Measurements from ENCODE around the gene SEMA3E.

Gene SEMA3E

GRCh38 chr7:83697804-83698530 lies 49.0 kb upstream of the SEMA3E start:
- Histone ChIP-seq H3K36me3 (ENCODE audit: control insufficient read depth in 2 of 2, insufficient read depth in 1 of 2, low read length in 2 of 2) (no peaks in the 10 kb centered on the region), H3K9me3 (ENCODE audit: control insufficient read depth, insufficient read depth, low read depth, low read length) (no peaks in the 10 kb centered on the region), H3K4me3 (ENCODE audit: low read depth, low read length) (no peak overlapping the region), H3K4me1 (ENCODE audit: control insufficient read depth, insufficient read depth, low read length) (peaks cover 6% of the 10 kb centered on the region), H3K27ac (ENCODE audit: extremely low read depth, low read depth, low read length) (no peak overlapping the region)
- ChIA-PET CTCF (interaction anchor here (1.1 kb wide), 1 partner anchor 332 kb away, joined by 3 read pairs; no protein-coding TSS in a partner anchor), POLR2A (no interaction called here)
- TF ChIP-seq ZFHX2 (tag by site-specific recombination; conservative IDR thresholded peaks at IDR 0.05) = no peak
- no peak for TF ChIP-seq ZNF747 (tag by site-specific recombination; IDR thresholded peaks at IDR 0.05)
- no peak for TF ChIP-seq ZNF274 (IDR thresholded peaks at IDR 0.05; ENCODE audit: low read length)
- no peak for TF ChIP-seq ZNF274 (tag by site-specific recombination; IDR thresholded peaks at IDR 0.05; ENCODE audit: borderline replicate concordance)
- TF ChIP-seq ZNF560 (tag by site-specific recombination; IDR thresholded peaks at IDR 0.05; ENCODE audit: borderline replicate concordance) = no peak
- TF ChIP-seq TCF7L2 (IDR thresholded peaks at IDR 0.05; ENCODE audit: borderline replicate concordance, low read depth, low read length) = no peak

GRCh38 chr7:83696101-83696500 lies 47.2 kb upstream of the SEMA3E start:
- ChIA-PET POLR2A (no interaction called here), CTCF (interaction anchor here (0.6 kb wide), 1 partner anchor 12 kb away, joined by 3 read pairs; no protein-coding TSS in a partner anchor)
- H3K4me3 ChIP-seq (ENCODE audit: low read depth, low read length) = no peak overlapping the region
- no peak for TF ChIP-seq ZFP41 (tag by site-specific recombination; IDR thresholded peaks at IDR 0.05; ENCODE audit: borderline replicate concordance)
- TF ChIP-seq ZNF433 (tag by site-specific recombination; IDR thresholded peaks at IDR 0.05; ENCODE audit: low read depth) = no peak
- no peaks in the 10 kb centered on the region for H3K36me3 ChIP-seq (ENCODE audit: control insufficient read depth in 2 of 2, insufficient read depth in 1 of 2, low read length in 2 of 2)
- H3K27ac ChIP-seq (ENCODE audit: extremely low read depth, low read depth, low read length) = no peak overlapping the region
- H3K4me1 ChIP-seq (ENCODE audit: control insufficient read depth, insufficient read depth, low read length) = 0 out of 2 replicates have a peak, but pooled peaks cover 2% of the 10 kb centered on the region
- H3K9me3 ChIP-seq (ENCODE audit: control insufficient read depth, insufficient read depth, low read depth, low read length) = no peaks in the 10 kb centered on the region

DNA sequence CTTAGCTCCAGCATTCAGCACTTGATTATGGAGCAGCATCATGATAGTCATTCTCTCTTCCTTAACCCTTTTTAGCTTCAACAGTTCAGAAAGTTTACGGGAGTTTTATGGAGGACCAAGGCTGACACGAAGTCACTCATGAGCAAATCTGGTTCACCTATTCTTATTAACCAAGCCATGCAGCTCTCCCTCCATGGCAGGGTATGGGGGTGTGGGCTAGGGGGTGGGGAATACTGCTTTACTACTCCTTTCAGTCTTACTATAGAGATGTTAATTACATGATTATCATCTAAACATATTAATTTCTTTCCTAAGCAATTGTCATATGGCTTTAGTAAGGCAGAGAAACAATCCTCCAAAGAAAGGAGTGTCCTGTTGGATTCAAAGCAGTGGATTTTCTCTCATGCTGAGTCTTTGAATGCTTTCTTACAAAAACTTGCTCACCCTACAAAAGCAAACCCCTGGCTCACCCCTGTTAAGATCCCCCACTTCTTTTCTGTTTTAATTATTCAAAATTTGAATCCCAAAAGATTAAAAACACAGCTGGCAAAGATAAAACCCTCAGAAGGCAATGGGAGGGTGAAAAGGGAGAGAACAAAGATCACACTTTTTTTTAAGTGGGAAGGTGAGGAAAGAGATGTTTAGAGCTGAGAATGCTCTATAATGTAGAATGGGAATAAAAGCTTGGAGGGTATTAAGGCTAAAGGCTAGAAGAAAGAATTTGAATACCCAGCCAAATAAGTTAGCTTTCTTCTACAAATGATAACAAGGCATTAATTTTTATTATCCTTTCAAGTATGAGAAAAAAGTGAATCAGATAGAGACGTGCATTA lies 46.4 kb upstream of the SEMA3E start:
- Histone ChIP-seq H3K36me3 (ENCODE audit: control insufficient read depth in 2 of 2, insufficient read depth in 1 of 2, low read length in 2 of 2) (no peaks in the 10 kb centered on the region), H3K4me3 (ENCODE audit: low read depth, low read length) (no peak overlapping the region), H3K27ac (ENCODE audit: extremely low read depth, low read depth, low read length) (no peak overlapping the region), H3K4me1 (ENCODE audit: control insufficient read depth, insufficient read depth, low read length) (0 out of 2 replicates have a peak, but pooled peaks cover 2% of the 10 kb centered on the region), H3K9me3 (ENCODE audit: control insufficient read depth, insufficient read depth, low read depth, low read length) (no peaks in the 10 kb centered on the region)
- TF ChIP-seq ZNF488 (tag by site-specific recombination; IDR thresholded peaks at IDR 0.05) = no peak
- no peak for TF ChIP-seq ZNF354C (tag by site-specific recombination; IDR thresholded peaks at IDR 0.05; ENCODE audit: borderline replicate concordance, low read depth)
- TF ChIP-seq ZNF560 (tag by site-specific recombination; IDR thresholded peaks at IDR 0.05; ENCODE audit: borderline replicate concordance) = no peak
- no peak for TF ChIP-seq ZNF146 (tag by site-specific recombination; IDR thresholded peaks at IDR 0.05)
- TF ChIP-seq, protein P1, sequence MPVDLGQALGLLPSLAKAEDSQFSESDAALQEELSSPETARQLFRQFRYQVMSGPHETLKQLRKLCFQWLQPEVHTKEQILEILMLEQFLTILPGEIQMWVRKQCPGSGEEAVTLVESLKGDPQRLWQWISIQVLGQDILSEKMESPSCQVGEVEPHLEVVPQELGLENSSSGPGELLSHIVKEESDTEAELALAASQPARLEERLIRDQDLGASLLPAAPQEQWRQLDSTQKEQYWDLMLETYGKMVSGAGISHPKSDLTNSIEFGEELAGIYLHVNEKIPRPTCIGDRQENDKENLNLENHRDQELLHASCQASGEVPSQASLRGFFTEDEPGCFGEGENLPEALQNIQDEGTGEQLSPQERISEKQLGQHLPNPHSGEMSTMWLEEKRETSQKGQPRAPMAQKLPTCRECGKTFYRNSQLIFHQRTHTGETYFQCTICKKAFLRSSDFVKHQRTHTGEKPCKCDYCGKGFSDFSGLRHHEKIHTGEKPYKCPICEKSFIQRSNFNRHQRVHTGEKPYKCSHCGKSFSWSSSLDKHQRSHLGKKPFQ (tag by site-specific recombination; IDR thresholded peaks at IDR 0.05) = no peak
- TF ChIP-seq, protein P2, sequence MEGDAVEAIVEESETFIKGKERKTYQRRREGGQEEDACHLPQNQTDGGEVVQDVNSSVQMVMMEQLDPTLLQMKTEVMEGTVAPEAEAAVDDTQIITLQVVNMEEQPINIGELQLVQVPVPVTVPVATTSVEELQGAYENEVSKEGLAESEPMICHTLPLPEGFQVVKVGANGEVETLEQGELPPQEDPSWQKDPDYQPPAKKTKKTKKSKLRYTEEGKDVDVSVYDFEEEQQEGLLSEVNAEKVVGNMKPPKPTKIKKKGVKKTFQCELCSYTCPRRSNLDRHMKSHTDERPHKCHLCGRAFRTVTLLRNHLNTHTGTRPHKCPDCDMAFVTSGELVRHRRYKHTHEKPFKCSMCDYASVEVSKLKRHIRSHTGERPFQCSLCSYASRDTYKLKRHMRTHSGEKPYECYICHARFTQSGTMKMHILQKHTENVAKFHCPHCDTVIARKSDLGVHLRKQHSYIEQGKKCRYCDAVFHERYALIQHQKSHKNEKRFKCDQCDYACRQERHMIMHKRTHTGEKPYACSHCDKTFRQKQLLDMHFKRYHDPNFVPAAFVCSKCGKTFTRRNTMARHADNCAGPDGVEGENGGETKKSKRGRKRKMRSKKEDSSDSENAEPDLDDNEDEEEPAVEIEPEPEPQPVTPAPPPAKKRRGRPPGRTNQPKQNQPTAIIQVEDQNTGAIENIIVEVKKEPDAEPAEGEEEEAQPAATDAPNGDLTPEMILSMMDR (tag by site-specific recombination; IDR thresholded peaks at IDR 0.05) = no peak
- TF ChIP-seq, protein P3, sequence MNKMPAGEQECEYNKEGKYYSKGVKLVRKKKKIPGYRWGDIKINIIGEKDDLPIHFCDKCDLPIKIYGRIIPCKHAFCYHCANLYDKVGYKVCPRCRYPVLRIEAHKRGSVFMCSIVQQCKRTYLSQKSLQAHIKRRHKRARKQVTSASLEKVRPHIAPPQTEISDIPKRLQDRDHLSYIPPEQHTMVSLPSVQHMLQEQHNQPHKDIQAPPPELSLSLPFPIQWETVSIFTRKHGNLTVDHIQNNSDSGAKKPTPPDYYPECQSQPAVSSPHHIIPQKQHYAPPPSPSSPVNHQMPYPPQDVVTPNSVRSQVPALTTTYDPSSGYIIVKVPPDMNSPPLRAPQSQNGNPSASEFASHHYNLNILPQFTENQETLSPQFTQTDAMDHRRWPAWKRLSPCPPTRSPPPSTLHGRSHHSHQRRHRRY (tag by site-specific recombination; IDR thresholded peaks at IDR 0.05) = no peak
- TF ChIP-seq ZSCAN18 (tag by site-specific recombination; IDR thresholded peaks at IDR 0.05) = no peak
- no peak for TF ChIP-seq ZNF792 (tag by site-specific recombination; IDR thresholded peaks at IDR 0.05)
- TF ChIP-seq ZNF555 (tag by site-specific recombination; conservative IDR thresholded peaks at IDR 0.05) = no peak
- no peak for TF ChIP-seq ZNF423 (tag by site-specific recombination; IDR thresholded peaks at IDR 0.05)
- CTCF ChIA-PET = interaction anchor here (0.6 kb wide), 1 partner anchor 11 kb away, joined by 3 read pairs; no protein-coding TSS in a partner anchor
- POLR2A ChIA-PET = no interaction called here
